Measurements from ENCODE around the gene SIRT3.
A peak's percentile ranks its signal among the peaks of the same experiment; 100 is the strongest.

Gene SIRT3

GRCh38 chr11:213111-213510, 23.0 kb downstream of the SIRT3 start:
- no peak for DNase-seq

- no peak for DNase-seq
These were observed 23.7 kb downstream of the SIRT3 start for GRCh38 chr11:212150-213100.

GRCh38 chr11:211741-212140, 24.4 kb downstream of the SIRT3 start:
- no peak for DNase-seq

- no peak for DNase-seq
These were observed 24.8 kb downstream of the SIRT3 start for GRCh38 chr11:211295-211694.

- DNase-seq: no peak
These were observed 25.4 kb downstream of the SIRT3 start for GRCh38 chr11:210803-211180.

- DNase-seq: no peak
These were observed 25.9 kb downstream of the SIRT3 start for GRCh38 chr11:210122-210802.

GRCh38 chr11:209275-210121, 26.6 kb downstream of the SIRT3 start:
- no peak for DNase-seq

- DNase-seq: no peak
These were observed 27.3 kb downstream of the SIRT3 start for GRCh38 chr11:208917-209260.

- peak; percentile 6 for DNase-seq
These were observed 27.8 kb downstream of the SIRT3 start for GRCh38 chr11:208181-208916.

GRCh38 chr11:207863-208180, 28.3 kb downstream of the SIRT3 start:
- no peak for DNase-seq

GRCh38 chr11:207208-207862, 28.8 kb downstream of the SIRT3 start, which contains the start of the genes BET1L and RIC8A:
TSS of gene BET1L (minus strand) at chr11:207399. CDS start at chr11:207321, 78 bp downstream.
TSS of gene RIC8A (plus strand) at chr11:207708. CDS start at chr11:208855, 1,147 bp downstream.
- DNase-seq: peak; percentile 85

GRCh38 chr11:206526-207207, 29.5 kb downstream of the SIRT3 start:
- no peak for DNase-seq

- no peak for DNase-seq
These were observed 30.1 kb downstream of the SIRT3 start for GRCh38 chr11:206002-206384.

- no peak for DNase-seq
These were observed 30.7 kb downstream of the SIRT3 start for GRCh38 chr11:205221-206001.

- no peak for DNase-seq
These were observed 31.5 kb downstream of the SIRT3 start for GRCh38 chr11:204587-205109.

GRCh38 chr11:203945-204586, 32.1 kb downstream of the SIRT3 start:
- DNase-seq: no peak

- no peak for DNase-seq
These were observed 32.8 kb downstream of the SIRT3 start for GRCh38 chr11:203056-203944.

GRCh38 chr11:202490-202889, 33.7 kb downstream of the SIRT3 start:
- no peak for DNase-seq

- peak; percentile 3 for DNase-seq
These were observed 34.2 kb downstream of the SIRT3 start for GRCh38 chr11:201966-202365.

Data from GF-D8 (cell line).